GM19035 (cell line): ENCODE measurements around the gene TMEM179B.
"Not testable (repeated sequence)": the region's sequence is repeated elsewhere in the genome, so short reads cannot be mapped to it uniquely, and the experiment has no call there.

Experiments
- ATAC-seq: cut with Tn5 transposase; IDR thresholded peaks from one replicate; pipeline ENCODE4 v1.9.1; 2021; ENCODE audit not compliant: unreplicated experiment

The TMEM179B gene

GRCh38 chr11:62787005-62787759 is at the start of gene TMEM179B:
TSS of gene TMEM179B (plus strand) at chr11:62787402. CDS start at chr11:62787432, 30 bp downstream.
- ATAC-seq: peak; percentile 72

DNA sequence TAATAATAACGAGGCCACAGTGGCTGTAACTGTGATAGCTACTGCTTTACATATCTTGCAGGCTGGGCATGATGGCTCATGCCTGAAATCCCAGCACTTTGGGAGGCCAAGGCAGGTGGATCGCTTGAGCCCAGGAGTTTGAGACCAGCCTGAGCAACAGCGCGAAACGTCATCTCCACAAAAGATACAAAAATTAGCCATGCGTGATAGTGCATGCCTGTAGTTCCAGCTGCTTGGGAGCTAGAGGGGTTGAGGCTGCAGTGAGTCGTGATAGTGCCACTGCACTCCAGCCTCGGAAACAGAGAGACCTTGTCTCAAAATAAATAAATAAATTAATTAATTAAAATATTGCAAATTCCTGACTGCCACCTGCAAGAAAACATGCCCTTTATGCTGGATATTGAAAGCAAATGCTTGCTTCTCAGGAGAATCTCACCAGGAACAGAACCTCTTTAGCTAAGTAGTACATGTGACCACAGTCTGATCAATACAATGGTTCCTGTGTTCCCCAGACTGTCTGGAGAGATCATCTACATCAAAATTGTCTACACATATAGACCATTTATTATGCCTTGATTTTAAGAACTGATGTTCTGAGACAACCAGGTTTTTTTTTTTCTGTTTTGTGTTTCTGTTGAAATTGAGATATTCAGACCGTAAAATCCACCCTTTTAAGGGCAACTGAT is 39.6 kb upstream of the TMEM179B start:
- ATAC-seq: no peak

- not testable (repeated sequence) for ATAC-seq
These were observed 37.3 kb upstream of the TMEM179B start for GRCh38 chr11:62749931-62750330.

GRCh38 chr11:62752177-62752785 is 34.9 kb upstream of the TMEM179B start:
- no peak for ATAC-seq

- ATAC-seq: no peak
These were observed 34.0 kb upstream of the TMEM179B start for GRCh38 chr11:62752994-62753735.

DNA sequence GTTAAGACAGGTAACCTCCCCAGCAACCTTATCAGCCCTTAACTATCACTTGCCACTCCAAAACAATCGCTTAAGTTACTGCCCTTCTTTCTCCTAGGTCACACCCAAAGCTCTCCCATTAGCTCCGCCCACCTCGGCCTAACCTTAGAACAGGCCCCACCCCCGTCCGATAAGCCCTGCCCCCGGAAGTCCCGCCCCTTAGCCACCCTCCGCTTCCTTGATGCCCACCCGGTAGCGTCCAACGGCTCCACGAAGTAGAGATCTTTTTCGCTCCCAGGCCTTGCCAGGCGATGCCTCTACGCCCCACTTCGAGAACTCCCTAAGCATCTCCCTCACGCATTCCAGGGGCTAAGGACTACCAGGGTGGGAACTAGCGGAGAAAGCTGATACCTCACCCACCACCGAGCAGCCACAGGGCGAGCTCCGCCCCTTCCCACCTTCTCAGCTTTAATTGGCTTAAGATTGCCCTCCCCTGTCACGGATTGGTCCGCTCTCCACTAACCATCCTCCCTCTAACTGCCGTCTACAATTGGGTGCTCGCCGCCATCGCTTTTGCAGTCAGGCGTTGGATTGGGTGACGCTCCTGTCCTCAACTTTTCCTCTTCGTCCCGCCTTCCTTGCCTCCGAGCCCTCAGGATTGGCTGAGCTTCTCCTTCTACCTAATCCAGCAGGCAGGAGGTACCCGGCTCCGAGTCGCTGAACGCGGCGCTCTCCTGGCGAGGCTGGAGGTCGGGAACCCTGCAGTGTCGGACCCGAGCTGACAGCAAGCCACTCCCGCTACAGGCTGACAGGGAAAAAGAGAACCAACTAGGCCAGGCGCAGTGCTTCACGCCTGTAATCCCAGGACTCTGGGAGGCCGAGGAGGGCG is 33.2 kb upstream of the TMEM179B start, which contains the start of gene ZBTB3:
TSS of gene ZBTB3 (minus strand) at position 425 of the 868 bp plus-strand sequence. CDS start 496 bp downstream, outside the sequence.
- ATAC-seq: peak; percentile 95

DNA sequence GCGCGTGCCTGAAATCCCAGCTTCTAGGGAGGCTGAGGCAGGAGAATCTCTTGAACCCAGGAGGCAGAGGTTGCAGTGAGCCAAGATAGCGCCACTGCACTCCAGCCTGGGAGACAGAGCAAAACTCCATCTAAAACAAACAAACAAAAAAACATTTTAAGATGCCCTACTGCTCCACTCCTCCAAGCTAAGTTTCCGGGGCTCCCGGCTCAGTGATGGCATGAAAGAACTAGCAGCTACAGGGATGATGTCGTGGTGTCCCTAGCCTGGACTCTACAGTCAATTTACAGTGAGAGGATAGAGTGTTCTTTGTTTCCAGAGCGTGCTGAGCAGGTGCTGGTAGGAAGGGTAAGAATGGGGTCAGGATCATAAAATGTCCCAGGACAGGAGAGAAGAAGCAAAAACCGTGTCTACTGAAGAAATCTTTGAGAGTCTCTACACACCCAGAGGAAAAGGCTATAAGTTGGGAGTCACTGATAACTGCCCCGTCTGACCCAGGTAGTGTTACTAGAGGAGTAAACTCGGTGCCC is 32.1 kb upstream of the TMEM179B start:
- ATAC-seq: no peak

GRCh38 chr11:62757846-62758788 is 29.1 kb upstream of the TMEM179B start:
- ATAC-seq: no peak

GRCh38 chr11:62760867-62761227 is 26.4 kb upstream of the TMEM179B start:
- ATAC-seq: not testable (repeated sequence)

- no peak for ATAC-seq
These were observed 16.4 kb upstream of the TMEM179B start for GRCh38 chr11:62770778-62771143.

DNA sequence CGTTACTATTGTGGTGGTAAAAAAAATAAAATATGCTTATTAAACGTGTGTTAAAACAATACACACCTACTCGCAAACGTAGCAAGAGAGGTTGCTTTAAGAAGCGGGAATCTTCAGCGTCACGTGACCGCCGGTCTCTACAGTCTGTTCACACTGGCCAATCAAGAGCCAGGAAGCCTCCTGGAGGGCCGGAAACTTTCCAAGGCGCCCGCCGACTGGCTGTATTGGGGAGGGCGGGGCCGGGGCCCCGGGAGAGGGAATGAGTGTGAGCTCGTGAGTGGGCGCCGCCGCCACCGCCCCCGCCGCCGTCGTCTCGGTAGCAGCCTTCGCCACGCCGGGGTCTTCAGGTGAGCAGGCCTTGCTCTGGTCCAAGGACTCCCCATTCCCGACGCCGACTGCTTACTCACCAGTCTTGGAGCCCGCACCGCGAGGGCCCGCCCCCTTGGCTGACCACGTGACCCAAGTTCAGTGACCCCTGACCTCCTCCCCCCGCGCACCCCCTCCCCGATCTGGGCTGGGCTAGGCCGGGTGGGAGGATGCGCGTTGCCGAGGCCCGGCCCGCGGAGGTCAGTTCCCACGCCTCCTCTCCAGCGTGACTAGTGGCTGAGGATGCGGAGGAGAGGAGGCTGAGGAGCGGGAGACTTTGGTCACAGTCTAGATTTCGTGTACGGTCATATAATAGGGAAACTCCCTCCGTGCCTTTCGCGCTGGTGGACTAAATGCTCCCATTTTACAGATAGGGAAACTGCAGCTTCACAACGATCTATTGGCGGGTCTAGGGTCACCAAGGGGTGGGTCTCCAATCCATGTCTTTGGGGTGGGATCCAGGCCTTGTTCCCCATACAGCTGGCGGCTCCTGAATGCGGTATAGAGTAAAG is 15.8 kb upstream of the TMEM179B start, which contains the start of gene TAF6L:
TSS of gene TAF6L (plus strand) at position 253 of the 878 bp plus-strand sequence. CDS start 4,388 bp downstream, outside the sequence.
- peak; percentile 85 for ATAC-seq

DNA sequence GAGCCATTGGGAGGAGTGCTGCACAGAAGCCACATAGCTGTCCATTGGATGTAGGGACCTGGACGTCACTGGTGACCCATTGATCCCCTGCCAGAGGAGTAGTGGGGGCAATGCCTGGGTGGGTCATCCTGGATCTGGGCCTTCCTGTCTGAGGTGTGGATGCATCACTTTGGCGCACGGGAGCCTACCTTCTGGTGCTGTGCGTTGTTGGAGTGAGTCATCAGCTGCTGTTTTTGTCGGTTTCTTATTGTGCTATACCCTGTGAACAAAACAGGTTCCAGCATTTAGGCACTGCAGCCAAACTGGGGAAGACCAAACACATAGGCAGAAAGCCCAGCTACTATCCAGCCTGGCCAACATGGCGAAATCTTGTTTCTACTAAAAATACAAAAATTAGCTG is 12.8 kb upstream of the TMEM179B start:
- ATAC-seq: no peak

- ATAC-seq: no peak
These were observed 11.6 kb upstream of the TMEM179B start for GRCh38 chr11:62775646-62776045.

- ATAC-seq: no peak
These were observed 9.8 kb upstream of the TMEM179B start for GRCh38 chr11:62777389-62777788.

DNA sequence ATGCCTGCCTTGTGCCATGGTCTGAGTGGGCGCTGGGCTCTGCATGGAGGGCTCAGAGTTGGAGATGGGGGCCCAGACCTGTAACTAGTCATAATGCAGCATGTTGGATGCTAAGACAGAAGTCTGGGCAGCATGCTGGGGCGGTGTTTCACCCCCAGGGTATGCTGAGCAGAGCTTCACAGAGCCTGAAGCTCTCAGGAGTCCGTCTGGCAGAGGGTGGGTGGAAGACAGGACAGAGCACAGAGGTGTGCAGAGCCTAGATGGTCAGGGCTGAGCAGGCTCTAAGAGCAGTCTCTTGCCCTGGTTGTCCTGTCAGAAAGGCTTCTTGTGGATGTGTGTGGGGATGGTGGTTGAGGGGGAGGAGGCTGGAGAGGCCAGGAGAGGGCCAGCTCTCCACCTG is 8.8 kb upstream of the TMEM179B start:
- no peak for ATAC-seq

DNA sequence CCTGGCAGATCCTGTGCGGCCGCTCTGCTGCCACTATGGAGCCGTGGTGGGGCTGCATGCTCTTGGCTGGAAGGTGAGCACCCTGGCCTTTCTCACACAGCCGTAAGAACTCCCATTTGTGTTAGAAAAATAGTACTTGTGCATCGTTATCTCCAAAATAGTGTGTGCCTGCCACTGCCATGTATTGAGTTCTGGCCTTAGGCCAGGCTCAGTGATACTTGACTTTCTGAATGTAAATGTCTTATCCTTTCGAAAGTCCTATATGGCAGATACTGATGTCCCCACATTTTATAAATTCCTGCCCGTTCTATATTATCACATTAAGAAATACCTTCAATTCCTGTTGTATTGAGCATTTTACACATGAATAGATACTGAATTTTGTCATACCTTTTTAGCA is 4.4 kb upstream of the TMEM179B start:
- no peak for ATAC-seq

DNA sequence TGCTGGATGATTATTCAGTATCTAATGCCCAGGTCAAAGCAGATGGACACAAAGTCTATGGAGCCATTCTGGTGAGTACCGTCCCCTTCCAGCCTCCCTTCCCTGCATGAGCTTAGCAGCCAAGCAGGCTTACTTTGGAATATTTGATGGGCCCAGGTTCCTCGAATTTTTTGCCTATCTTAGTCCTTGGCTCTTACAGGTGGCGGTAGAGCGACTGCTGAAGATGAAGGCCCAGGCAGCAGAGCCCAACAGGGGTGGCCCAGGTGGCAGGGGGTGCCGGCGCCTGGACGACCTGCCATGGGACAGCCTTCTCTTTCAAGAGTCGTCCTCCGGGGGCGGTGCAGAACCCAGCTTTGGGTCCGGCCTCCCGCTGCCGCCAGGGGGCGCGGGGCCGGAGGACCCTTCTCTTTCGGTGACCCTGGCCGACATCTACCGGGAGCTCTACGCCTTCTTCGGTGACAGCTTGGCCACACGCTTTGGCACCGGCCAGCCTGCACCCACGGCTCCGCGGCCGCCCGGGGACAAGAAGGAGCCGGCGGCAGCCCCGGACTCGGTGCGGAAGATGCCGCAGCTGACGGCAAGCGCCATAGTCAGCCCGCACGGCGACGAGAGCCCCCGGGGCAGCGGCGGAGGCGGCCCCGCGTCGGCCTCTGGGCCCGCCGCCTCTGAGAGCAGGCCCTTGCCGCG is 741 bp upstream of the TMEM179B start:
- peak; percentile 59 for ATAC-seq
